ENCODE data around the gene ZNF501.

Gene ZNF501

GRCh38 chr3:44729384-44729910, at the start of gene ZNF501:
Gene ZNF501, plus strand, starts transcription at chr3:44729635. Its CDS starts 4,787 bp downstream, at chr3:44734422.
- DNase-seq: peak; percentile 39

GRCh38 chr3:44680921-44681455, 48.4 kb upstream of the ZNF501 start:
- no peak for DNase-seq

- DNase-seq: no peak
Measured at GRCh38 chr3:44682182-44682896, 47.1 kb upstream of the ZNF501 start.

- peak; percentile 72 for DNase-seq
Measured at GRCh38 chr3:44685128-44685800, 44.2 kb upstream of the ZNF501 start.

DNA sequence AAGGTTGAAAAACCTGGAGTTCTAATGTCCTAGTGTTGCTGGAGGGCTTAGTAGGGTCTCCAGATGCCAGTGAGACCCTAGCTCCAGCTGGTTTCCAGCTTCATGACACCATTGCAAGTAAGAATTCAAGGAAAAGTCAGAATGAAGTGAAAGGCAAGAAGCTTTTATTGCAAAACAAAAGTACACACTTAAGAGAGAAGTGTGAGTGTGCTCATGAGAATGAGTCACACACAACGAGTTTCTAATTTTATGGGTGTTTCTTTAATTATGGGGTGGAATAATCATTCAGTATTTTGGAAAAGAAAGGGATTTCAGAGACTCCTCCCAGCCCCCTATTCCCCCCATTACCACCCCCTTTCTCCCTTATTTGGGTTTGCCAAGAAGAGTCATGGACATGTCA, 41.5 kb upstream of the ZNF501 start:
- DNase-seq: no peak

GRCh38 chr3:44712455-44713075, 16.9 kb upstream of the ZNF501 start, which contains the start of gene ZNF502:
Gene ZNF502, plus strand, starts transcription at chr3:44712660. Its CDS starts 7,602 bp downstream, at chr3:44720262.
- DNase-seq: no peak

DNA sequence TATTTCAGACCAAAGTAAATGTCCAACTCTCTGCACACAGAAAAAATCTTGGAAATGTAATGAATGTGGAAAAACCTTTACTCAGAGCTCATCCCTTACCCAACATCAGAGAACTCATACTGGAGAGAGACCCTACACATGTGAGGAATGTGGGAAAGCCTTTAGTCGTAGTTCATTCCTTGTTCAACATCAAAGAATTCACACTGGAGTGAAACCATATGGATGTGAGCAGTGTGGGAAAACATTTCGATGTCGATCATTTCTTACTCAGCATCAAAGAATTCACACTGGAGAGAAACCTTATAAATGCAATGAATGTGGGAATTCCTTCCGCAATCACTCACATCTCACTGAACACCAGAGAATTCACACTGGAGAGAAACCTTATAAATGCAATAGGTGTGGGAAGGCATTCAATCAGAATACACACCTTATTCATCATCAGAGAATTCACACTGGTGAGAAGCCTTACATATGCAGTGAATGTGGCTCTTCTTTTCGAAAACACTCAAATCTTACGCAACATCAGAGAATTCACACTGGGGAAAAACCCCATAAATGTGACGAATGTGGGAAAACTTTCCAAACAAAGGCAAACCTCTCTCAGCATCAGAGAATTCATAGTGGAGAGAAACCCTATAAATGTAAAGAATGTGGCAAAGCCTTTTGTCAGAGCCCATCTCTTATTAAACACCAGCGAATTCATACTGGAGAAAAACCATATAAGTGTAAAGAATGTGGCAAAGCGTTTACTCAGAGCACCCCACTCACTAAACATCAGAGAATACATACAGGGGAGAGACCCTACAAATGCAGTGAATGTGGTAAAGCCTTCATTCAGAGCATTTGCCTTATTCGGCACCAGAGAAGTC, 8.0 kb upstream of the ZNF501 start:
- no peak for DNase-seq

- no peak for DNase-seq
Measured at GRCh38 chr3:44722103-44722401, 7.4 kb upstream of the ZNF501 start.

DNA sequence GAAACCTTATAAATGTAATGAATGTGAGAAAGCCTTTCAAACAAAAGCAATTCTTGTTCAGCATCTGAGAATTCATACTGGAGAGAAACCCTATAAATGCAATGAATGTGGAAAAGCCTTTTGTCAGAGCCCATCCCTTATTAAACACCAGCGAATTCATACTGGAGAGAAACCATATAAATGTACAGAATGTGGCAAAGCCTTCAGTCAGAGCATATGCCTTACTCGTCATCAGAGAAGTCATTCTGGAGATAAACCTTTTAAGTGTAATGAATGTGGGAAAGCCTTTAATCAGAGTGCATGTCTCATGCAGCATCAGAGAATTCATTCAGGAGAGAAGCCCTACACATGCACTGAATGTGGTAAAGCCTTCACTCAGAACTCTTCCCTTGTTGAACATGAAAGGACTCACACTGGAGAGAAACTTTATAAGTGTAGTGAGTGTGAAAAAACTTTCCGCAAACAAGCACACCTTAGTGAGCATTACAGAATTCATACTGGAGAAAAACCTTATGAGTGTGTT, 5.3 kb downstream of the ZNF501 start:
- no peak for DNase-seq

DNA sequence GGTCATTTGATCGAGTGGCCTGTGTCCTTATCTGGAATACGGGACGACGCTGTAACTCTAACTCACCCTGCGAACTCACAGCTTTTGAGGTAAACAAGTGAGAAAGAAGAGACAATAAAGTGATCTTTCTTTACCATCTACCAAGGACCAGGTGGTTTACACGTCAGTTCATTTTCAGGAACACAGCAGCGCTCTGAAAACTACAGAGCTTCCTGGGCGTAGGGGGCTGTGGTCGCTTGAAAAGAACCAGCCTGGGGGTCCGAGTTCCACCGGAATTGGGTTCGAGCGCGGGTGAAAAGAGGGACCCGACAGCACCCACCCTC, 31.6 kb downstream of the ZNF501 start:
- DNase-seq: no peak

DNA sequence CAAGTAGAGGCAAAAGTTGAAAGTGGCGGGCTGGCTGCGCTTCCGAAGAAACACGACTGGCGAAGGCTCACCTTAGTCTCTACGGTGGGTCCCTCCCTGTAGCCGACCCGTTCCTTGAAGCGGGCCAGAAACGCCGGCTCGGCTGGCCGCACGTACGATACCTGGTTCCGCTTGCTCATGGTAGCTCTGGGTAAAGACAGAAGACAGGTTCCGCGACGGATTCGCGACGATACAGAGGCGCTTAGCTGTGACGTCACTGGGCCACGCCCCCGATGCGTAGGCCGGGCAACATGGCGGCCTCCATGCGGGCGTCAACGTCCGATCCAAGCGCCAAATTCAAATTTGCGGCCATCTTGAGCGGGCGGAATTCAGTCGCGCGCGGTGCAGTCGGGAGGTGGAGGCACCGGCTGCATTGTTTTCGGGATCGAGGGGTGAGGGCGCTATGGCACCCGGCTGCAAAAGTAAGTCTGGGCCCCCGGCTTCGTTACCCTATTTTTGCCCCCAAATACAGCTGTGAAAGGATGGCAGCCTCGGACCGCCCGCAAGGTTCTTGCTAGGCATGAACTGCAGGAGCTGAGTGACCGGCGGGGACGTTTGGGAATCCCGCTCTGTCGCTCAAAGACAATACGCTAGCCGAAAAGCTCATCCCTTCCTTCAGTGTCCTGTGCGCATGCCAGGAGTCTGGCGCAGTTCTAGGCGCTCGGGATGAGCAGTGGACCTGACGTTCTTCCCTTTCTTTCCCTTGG, 32.2 kb downstream of the ZNF501 start, which contains the start of the genes KIAA1143 and KIF15:
Gene KIAA1143 (minus strand): TSS at position 196 of the 746 bp plus-strand sequence. CDS start 17 bp downstream, at position 179.
Gene KIF15 (plus strand): TSS at position 371 of the 746 bp plus-strand sequence. CDS start 72 bp downstream, at position 443.
- peak; percentile 89 for DNase-seq

DNA sequence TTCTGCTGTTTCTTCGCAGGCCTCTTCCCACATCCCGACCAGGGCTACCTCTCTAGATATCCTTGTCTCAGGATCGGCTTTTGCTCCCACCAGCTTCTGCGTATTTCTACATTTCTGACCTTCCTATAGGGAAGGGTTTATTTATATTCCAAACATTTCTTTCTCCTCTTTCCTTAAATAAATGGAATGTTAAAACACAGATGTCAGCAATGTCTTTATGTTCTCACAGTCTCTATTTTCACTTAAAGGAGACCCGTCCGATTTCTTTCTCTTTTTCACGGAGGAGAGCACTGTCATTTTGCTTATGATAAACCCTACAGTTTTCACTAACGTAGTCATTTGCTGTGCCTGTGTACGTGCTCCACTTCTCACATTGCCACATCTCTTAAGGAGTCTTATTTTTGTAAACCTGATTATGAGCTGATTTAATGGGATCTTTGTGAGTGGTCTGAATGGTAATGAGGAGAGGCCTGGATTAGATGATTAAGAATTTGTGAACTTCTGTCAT, 32.8 kb downstream of the ZNF501 start:
- no peak for DNase-seq

- DNase-seq: no peak
Measured at GRCh38 chr3:44762690-44763089, 33.3 kb downstream of the ZNF501 start.

- no peak for DNase-seq
Measured at GRCh38 chr3:44764248-44764647, 34.8 kb downstream of the ZNF501 start.

DNA sequence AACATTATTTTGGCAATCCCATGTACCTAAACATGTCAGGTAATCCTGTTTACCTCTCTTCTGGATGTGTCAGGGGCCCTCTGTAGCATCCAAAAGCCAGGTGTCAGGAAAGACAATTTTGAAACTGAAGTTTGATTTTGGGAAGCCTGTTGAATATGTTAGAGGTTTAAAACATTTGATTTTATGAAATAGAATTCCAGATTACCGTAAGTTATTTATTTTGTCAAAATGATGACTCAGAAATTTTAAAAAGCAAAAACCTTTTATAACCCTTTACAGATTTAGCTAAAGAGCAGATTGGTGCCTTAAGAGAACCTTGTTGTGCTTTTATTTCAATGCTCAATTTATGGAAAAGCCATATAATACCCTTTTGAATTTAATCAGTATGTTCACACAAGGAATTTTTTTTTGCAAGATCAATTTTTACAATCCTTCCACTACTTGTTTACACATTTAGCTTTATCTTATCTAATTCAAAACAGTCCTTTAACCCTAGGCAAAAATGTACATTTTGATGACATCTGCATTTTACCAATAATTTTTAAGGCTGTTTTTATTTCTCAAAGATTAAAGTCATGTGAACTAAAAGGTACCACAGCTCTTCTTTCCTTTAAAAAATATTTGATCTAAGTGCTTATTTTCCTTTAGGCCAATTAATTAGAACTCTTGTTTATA, 42.1 kb downstream of the ZNF501 start:
- no peak for DNase-seq

DNA sequence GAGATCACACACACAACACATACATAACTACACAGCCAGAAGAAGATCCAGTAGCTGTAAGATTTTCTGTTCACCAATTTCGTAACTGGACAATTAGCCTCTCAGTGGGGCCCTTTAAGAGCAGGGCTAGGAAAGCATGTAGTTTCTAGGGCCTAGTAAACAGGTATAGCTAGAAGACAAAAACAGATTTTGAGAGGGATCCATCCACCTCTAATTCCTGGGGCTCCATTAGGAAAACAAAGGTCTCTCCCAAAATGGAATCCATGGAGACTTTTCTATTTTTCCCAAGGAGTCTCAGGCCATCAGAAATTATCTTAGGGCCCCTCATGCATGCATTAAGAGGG, 42.6 kb downstream of the ZNF501 start:
- no peak for DNase-seq

GRCh38 chr3:44782891-44783290, 53.5 kb downstream of the ZNF501 start:
- no peak for DNase-seq

Data from NCI-H774 (cell line).